ENCODE measurements around the gene SUN5.

SUN5 gene

GRCh38 chr20:33042430-33042829, 38.2 kb upstream of the SUN5 start:
- DNase-seq (ENCODE audit: low read depth): no peak
- no peak for TF ChIP-seq CTCF (IDR thresholded peaks at IDR 0.05; ENCODE audit: insufficient read depth, low read depth, low read length, missing control alignments)
- H3K4me3 ChIP-seq (ENCODE audit: low read length): no peak overlapping the region

- no peak for TF ChIP-seq CTCF (IDR thresholded peaks at IDR 0.05; ENCODE audit: insufficient read depth, low read depth, low read length, missing control alignments)
- H3K4me3 ChIP-seq (ENCODE audit: low read length): no peak overlapping the region
- no peak for DNase-seq (ENCODE audit: low read depth)
These were observed 34.0 kb upstream of the SUN5 start for GRCh38 chr20:33038243-33038642.

GRCh38 chr20:33037456-33037855, 33.2 kb upstream of the SUN5 start:
- no peak for DNase-seq (ENCODE audit: low read depth)
- no peak overlapping the region for H3K4me3 ChIP-seq (ENCODE audit: low read length)
- no peak for TF ChIP-seq CTCF (IDR thresholded peaks at IDR 0.05; ENCODE audit: insufficient read depth, low read depth, low read length, missing control alignments)

GRCh38 chr20:33034901-33035492, 30.8 kb upstream of the SUN5 start:
- DNase-seq (ENCODE audit: low read depth): no peak
- no peak overlapping the region for H3K4me3 ChIP-seq (ENCODE audit: low read length)
- no peak for TF ChIP-seq CTCF (IDR thresholded peaks at IDR 0.05; ENCODE audit: insufficient read depth, low read depth, low read length, missing control alignments)

- no peak for TF ChIP-seq CTCF (IDR thresholded peaks at IDR 0.05; ENCODE audit: insufficient read depth, low read depth, low read length, missing control alignments)
- DNase-seq (ENCODE audit: low read depth): no peak
- no peak overlapping the region for H3K4me3 ChIP-seq (ENCODE audit: low read length)
These were observed 29.9 kb upstream of the SUN5 start for GRCh38 chr20:33034115-33034514.

- H3K4me3 ChIP-seq (ENCODE audit: low read length): no peak overlapping the region
- no peak for TF ChIP-seq CTCF (IDR thresholded peaks at IDR 0.05; ENCODE audit: insufficient read depth, low read depth, low read length, missing control alignments)
- DNase-seq (ENCODE audit: low read depth): no peak
These were observed 29.1 kb upstream of the SUN5 start for GRCh38 chr20:33033381-33033780.

- TF ChIP-seq CTCF (IDR thresholded peaks at IDR 0.05; ENCODE audit: insufficient read depth, low read depth, low read length, missing control alignments): no peak
- DNase-seq (ENCODE audit: low read depth): no peak
- H3K4me3 ChIP-seq (ENCODE audit: low read length): no peak overlapping the region
These were observed 28.3 kb upstream of the SUN5 start for GRCh38 chr20:33032555-33032954.

Measured in epithelial cell of esophagus (primary cell).